ENCODE measurements around the gene RAD51B. TPM values are rescaled to one million over a fixed set of nuclear protein-coding genes. Genes with fewer than 3 reads are reported as not detected.

The RAD51B gene
- total RNA-seq, 2 donors from 2014 or later = 22.8 to 33.8 TPM

GRCh38 chr14:68362846-68363245 lies 543.3 kb downstream of the RAD51B start:
- H3K4me3 Mint-ChIP-seq = no peak overlapping the region
- Histone ChIP-seq H3K27me3 (ENCODE audit: control insufficient read depth, insufficient read depth, low read length, poor library complexity, severe bottlenecking) (no peaks in the 10 kb centered on the region), H3K27ac (ENCODE audit: low read depth, low read length) (no peak overlapping the region), H3K4me3 (ENCODE audit: low read length) (no peak overlapping the region), H3K9ac (ENCODE audit: extremely low read depth, low read length, poor library complexity, severe bottlenecking) (no peak overlapping the region), H3K4me1 (ENCODE audit: control insufficient read depth, insufficient read depth, low read length) (peaks cover 12% of the 10 kb centered on the region), H3K36me3 (ENCODE audit: control insufficient read depth, insufficient read depth, low read length) (no peaks in the 10 kb centered on the region), H3K9me3 (ENCODE audit: control insufficient read depth, low read length) (no peaks in the 10 kb centered on the region)
- H3K27ac Mint-ChIP-seq = no peak overlapping the region
- WGBS, 2 experiments (ENCODE audit: insufficient coverage in 1 of 2, insufficient read length in 1 of 2) = 68 to 83% methylated on average over 3 to 4 of the region's 4 CpGs
- no peak for TF ChIP-seq CTCF (conservative IDR thresholded peaks at IDR 0.05)
- H3K4me1 Mint-ChIP-seq = peaks cover 37% of the 10 kb centered on the region
- peaks cover 2% of the 10 kb centered on the region for H3K27me3 Mint-ChIP-seq (ENCODE audit: insufficient read depth)
- no peak for DNase-seq
- no peaks in the 10 kb centered on the region for H3K9me3 Mint-ChIP-seq
- no peaks in the 10 kb centered on the region for H3K36me3 Mint-ChIP-seq (ENCODE audit: low read depth)

GRCh38 chr14:68363466-68363842 lies 543.9 kb downstream of the RAD51B start:
- Histone ChIP-seq H3K9me3 (ENCODE audit: control insufficient read depth, low read length) (no peaks in the 10 kb centered on the region), H3K27me3 (ENCODE audit: control insufficient read depth, insufficient read depth, low read length, poor library complexity, severe bottlenecking) (no peaks in the 10 kb centered on the region), H3K36me3 (ENCODE audit: control insufficient read depth, insufficient read depth, low read length) (no peaks in the 10 kb centered on the region), H3K4me3 (ENCODE audit: low read length) (peak overlapping the region; percentile 72), H3K4me1 (ENCODE audit: control insufficient read depth, insufficient read depth, low read length) (peaks cover 12% of the 10 kb centered on the region), H3K27ac (ENCODE audit: low read depth, low read length) (peak overlapping the region; percentile 94), H3K9ac (ENCODE audit: extremely low read depth, low read length, poor library complexity, severe bottlenecking) (peak overlapping the region; percentile 23)
- 39 to 63% methylated on average over 4 to 11 of the region's 11 CpGs for WGBS, 2 experiments (ENCODE audit: insufficient coverage in 1 of 2, insufficient read length in 1 of 2)
- TF ChIP-seq CTCF (conservative IDR thresholded peaks at IDR 0.05) = peak; percentile 72
- H3K36me3 Mint-ChIP-seq (ENCODE audit: low read depth) = no peaks in the 10 kb centered on the region
- peak overlapping the region; percentile 54 for H3K4me3 Mint-ChIP-seq
- peaks cover 2% of the 10 kb centered on the region for H3K27me3 Mint-ChIP-seq (ENCODE audit: insufficient read depth)
- H3K4me1 Mint-ChIP-seq = peaks cover 37% of the 10 kb centered on the region
- peak; percentile 76 for DNase-seq
- H3K27ac Mint-ChIP-seq = peak overlapping the region; percentile 95
- H3K9me3 Mint-ChIP-seq = no peaks in the 10 kb centered on the region

GRCh38 chr14:68363843-68364767 lies 544.5 kb downstream of the RAD51B start:
- WGBS, 2 experiments (ENCODE audit: insufficient coverage in 1 of 2, insufficient read length in 1 of 2) = 7 to 15% methylated on average over 14 to 34 of the region's 34 CpGs

More at GRCh38 chr14:68363843-68364767, 544.5 kb downstream of the RAD51B start:
- peak; percentile 95 for DNase-seq
- Histone ChIP-seq H3K4me3 (ENCODE audit: low read length) (peak overlapping the region; percentile 72), H3K9me3 (ENCODE audit: control insufficient read depth, low read length) (no peaks in the 10 kb centered on the region), H3K27me3 (ENCODE audit: control insufficient read depth, insufficient read depth, low read length, poor library complexity, severe bottlenecking) (no peaks in the 10 kb centered on the region), H3K36me3 (ENCODE audit: control insufficient read depth, insufficient read depth, low read length) (no peaks in the 10 kb centered on the region), H3K27ac (ENCODE audit: low read depth, low read length) (peak overlapping the region; percentile 94), H3K9ac (ENCODE audit: extremely low read depth, low read length, poor library complexity, severe bottlenecking) (peak overlapping the region; percentile 34), H3K4me1 (ENCODE audit: control insufficient read depth, insufficient read depth, low read length) (peaks cover 12% of the 10 kb centered on the region)
- TF ChIP-seq CTCF (conservative IDR thresholded peaks at IDR 0.05) = peak; percentile 9
- no peaks in the 10 kb centered on the region for H3K9me3 Mint-ChIP-seq
- peak overlapping the region; percentile 95 for H3K27ac Mint-ChIP-seq
- no peaks in the 10 kb centered on the region for H3K36me3 Mint-ChIP-seq (ENCODE audit: low read depth)
- H3K4me3 Mint-ChIP-seq = peak overlapping the region; percentile 54
- peaks cover 2% of the 10 kb centered on the region for H3K27me3 Mint-ChIP-seq (ENCODE audit: insufficient read depth)
- H3K4me1 Mint-ChIP-seq = peaks cover 35% of the 10 kb centered on the region

Measured in endodermal cell (in vitro differentiated cells).